Fibroblast of pulmonary artery (primary cell): ENCODE results near the gene ESR2.
"Not testable (repeated sequence)": the region's sequence is repeated elsewhere in the genome, so short reads cannot be mapped to it uniquely, and the experiment has no call there.

ENCODE experiments used
- DNase-seq: peaks from one replicate; pipeline ENCODE4 v3.0.0-alpha.2; 2010; ENCODE audit warnings: low read depth
- H3K4me3 ChIP-seq: replicated peaks from 2 replicates; pipeline ENCODE4 v1.5.1; 2011; ENCODE audit warnings: low read depth, mild to moderate bottlenecking, control low read depth, low read length, moderate library complexity
- CTCF ChIP-seq: IDR thresholded peaks from 2 replicates; pipeline ENCODE4 v1.5.1; 2011; ENCODE audit warnings: mild to moderate bottlenecking, control low read depth, low read length, inconsistent platforms; ENCODE audit errors: missing control alignments

ESR2 gene

GRCh38 chr14:64126548-64126947 is 167.6 kb downstream of the ESR2 start:
- DNase-seq: no peak
- no peak overlapping the region for H3K4me3 ChIP-seq
- TF ChIP-seq CTCF: no peak

- TF ChIP-seq CTCF: no peak
- no peak for DNase-seq
- no peak overlapping the region for H3K4me3 ChIP-seq
These were observed 168.9 kb downstream of the ESR2 start for GRCh38 chr14:64125270-64125669.

- no peak for DNase-seq
- TF ChIP-seq CTCF: no peak
- H3K4me3 ChIP-seq: no peak overlapping the region
These were observed 170.8 kb downstream of the ESR2 start for GRCh38 chr14:64123241-64123822.

- no peak for DNase-seq
- no peak overlapping the region for H3K4me3 ChIP-seq
- no peak for TF ChIP-seq CTCF
These were observed 174.2 kb downstream of the ESR2 start for GRCh38 chr14:64119980-64120379.

GRCh38 chr14:64119500-64119899 is 174.7 kb downstream of the ESR2 start:
- no peak for TF ChIP-seq CTCF
- no peak overlapping the region for H3K4me3 ChIP-seq
- DNase-seq: no peak

GRCh38 chr14:64118892-64119291 is 175.3 kb downstream of the ESR2 start:
- no peak for TF ChIP-seq CTCF
- DNase-seq: no peak
- no peak overlapping the region for H3K4me3 ChIP-seq

- not testable (repeated sequence) for H3K4me3 ChIP-seq, DNase-seq
These were observed 175.8 kb downstream of the ESR2 start for GRCh38 chr14:64118403-64118742.
